Panc1 (cell line): ENCODE measurements around the gene FBN1. TPM values are rescaled to one million over a fixed set of nuclear protein-coding genes. Genes with fewer than 3 reads are reported as not detected.

ENCODE experiments used
- ATAC-seq: fragments of 200-7000 bp; cut with Tn5 transposase; 2 replicates; pipeline ENCODE4 v1.9.1; 2020; ENCODE audit warnings: mild to moderate bottlenecking, moderate library complexity
- BruUV-seq: library from RNA; stranded (reverse); fragments of 400-500 nt; replicated peaks from 2 replicates; lab custom pipeline; 2021; lab: Mats Ljungman, UMichigan
- CTCF ChIA-PET: fragments of 300-600 bp; sonication (Branson Sonifier 250); formaldehyde crosslinking; loops from one replicate; lab custom pipeline; 2022; ENCODE audit warnings: antibody characterized with exemption; lab: Charles Lee
- POLR2A ChIA-PET: fragments of 300-600 bp; sonication (Branson Sonifier 250); formaldehyde crosslinking; loops from one replicate; lab custom pipeline; 2022; ENCODE audit warnings: antibody characterized with exemption; lab: Charles Lee
- DNase-seq: peaks from one replicate; pipeline ENCODE4 v3.0.0-alpha.2; 2010; ENCODE audit warnings: low read depth, low spot score
- H3K27ac ChIP-seq: 2 replicates; pipeline ENCODE4 v1.5.1; 2011; ENCODE audit warnings: mild to moderate bottlenecking, low read length, inconsistent platforms
- H3K27me3 ChIP-seq: fragments of 200-500 bp; sonication (Bioruptor generic); 2 replicates; pipeline ENCODE4 v1.6.0; 2014; ENCODE audit warnings: low read length, inconsistent platforms; ENCODE audit not compliant: control insufficient read depth, insufficient read depth
- H3K36me3 ChIP-seq: fragments of 200-500 bp; sonication (Bioruptor generic); 2 replicates; pipeline ENCODE4 v1.5.1; 2014; ENCODE audit warnings: inconsistent platforms, mild to moderate bottlenecking, low read length, moderate library complexity; ENCODE audit not compliant: control insufficient read depth, insufficient read depth
- H3K4me1 ChIP-seq: 2 replicates; pipeline ENCODE4 v1.5.1; 2011; ENCODE audit warnings: inconsistent platforms, mild to moderate bottlenecking, low read length, moderate library complexity; ENCODE audit not compliant: control insufficient read depth, insufficient read depth
- H3K4me3 ChIP-seq, 2 experiments: 2 replicates each; pipeline ENCODE4 v1.5.1; 2011 to 2012; ENCODE audit warnings: low read depth in 2 of 2, low read length in 2 of 2, mild to moderate bottlenecking in 2 of 2, inconsistent platforms in 1 of 2, moderate library complexity in 1 of 2
- H3K9me3 ChIP-seq: fragments of 200-500 bp; sonication (Bioruptor generic); 2 replicates; pipeline ENCODE4 v1.5.1; 2014; ENCODE audit warnings: low read depth, mild to moderate bottlenecking, inconsistent platforms, low read length, moderate library complexity; ENCODE audit not compliant: control insufficient read depth, insufficient read depth
- POLR2AphosphoS5 ChIP-seq: IDR thresholded peaks from 2 replicates; pipeline ENCODE4 v1.6.1; 2012; ENCODE audit warnings: mild to moderate bottlenecking, low read depth, low read length, moderate library complexity
- SIN3A ChIP-seq: IDR thresholded peaks from 2 replicates; pipeline ENCODE4 v1.6.1; 2012; ENCODE audit warnings: low read depth, mild to moderate bottlenecking, low read length, moderate library complexity, borderline replicate concordance; ENCODE audit not compliant: insufficient read depth
- TCF7L2 ChIP-seq: IDR thresholded peaks from 2 replicates; pipeline ENCODE4 v1.6.1; 2011; ENCODE audit warnings: mild to moderate bottlenecking, low read depth, low read length, inconsistent platforms
- in situ Hi-C: cut with HindIII; loops from 2 replicates; pipeline ENCODE4 v1.10.0; 2016; ENCODE audit warnings: low sequenced_read_pairs, low pct_unique_long_range_greater_than_20kb
- intact Hi-C: fragments of 100-400 bp; cut with micrococcal nuclease; formaldehyde crosslinking; loops from one replicate; pipeline ENCODE4 v1.10.0; 2022; ENCODE audit not compliant: unreplicated experiment
- total RNA-seq: library from RNA; stranded (reverse); gene quantifications from one replicate; pipeline ENCODE4 v1.2.1, GENCODE V29; 2021; ENCODE audit not compliant: unreplicated experiment
- TF ChIP-seq, protein P1 (sequence below), 2 experiments: IDR thresholded peaks; 2 replicates each; pipeline ENCODE4 v1.6.1; 2011 to 2012; ENCODE audit warnings: low read depth in 2 of 2, control low read depth in 1 of 2, low read length in 1 of 2, mild to moderate bottlenecking in 1 of 2, moderate library complexity in 1 of 2; ENCODE audit not compliant: insufficient read depth in 1 of 2
- TF ChIP-seq, protein P2 (sequence below): fragments of 450-650 bp; IDR thresholded peaks from 2 replicates; pipeline ENCODE4 v1.5.1; 2017; ENCODE audit warnings: mild to moderate bottlenecking

Gene FBN1
- total RNA-seq, 1 experiment from 2014 or later, result 0.46 TPM

DNA sequence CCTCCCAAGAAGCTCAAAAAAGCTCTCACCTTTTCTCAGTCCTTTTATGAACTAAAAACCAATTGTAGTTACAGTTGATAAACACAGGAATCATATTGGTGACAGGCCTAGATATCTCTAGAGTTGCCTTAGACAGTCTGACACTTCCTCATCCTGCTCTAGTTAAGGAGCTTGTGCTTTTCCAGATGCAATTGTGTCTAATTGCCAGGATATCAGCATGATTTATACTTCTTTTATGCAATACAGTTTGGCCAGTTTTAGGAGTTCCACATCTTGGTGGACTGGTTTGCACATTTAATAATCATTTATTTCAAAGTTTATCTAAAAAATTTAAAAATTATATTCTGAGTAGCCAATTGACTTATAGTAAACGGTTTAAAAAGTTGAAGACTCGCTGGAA is 218.6 kb downstream of the FBN1 start:
- CTCF ChIA-PET, result no interaction called here
- Histone ChIP-seq H3K36me3 (no peaks in the 10 kb centered on the region), H3K4me3 (no peak overlapping the region), H3K9me3 (no peaks in the 10 kb centered on the region), H3K27me3 (peaks cover 5% of the 10 kb centered on the region), H3K4me1 (no peaks in the 10 kb centered on the region), H3K27ac (no peak overlapping the region)
- no TSS peak for BruUV-seq
- in situ Hi-C loops, result no loop called here
- TF ChIP-seq POLR2AphosphoS5, result no peak
- TF ChIP-seq, protein P1, sequence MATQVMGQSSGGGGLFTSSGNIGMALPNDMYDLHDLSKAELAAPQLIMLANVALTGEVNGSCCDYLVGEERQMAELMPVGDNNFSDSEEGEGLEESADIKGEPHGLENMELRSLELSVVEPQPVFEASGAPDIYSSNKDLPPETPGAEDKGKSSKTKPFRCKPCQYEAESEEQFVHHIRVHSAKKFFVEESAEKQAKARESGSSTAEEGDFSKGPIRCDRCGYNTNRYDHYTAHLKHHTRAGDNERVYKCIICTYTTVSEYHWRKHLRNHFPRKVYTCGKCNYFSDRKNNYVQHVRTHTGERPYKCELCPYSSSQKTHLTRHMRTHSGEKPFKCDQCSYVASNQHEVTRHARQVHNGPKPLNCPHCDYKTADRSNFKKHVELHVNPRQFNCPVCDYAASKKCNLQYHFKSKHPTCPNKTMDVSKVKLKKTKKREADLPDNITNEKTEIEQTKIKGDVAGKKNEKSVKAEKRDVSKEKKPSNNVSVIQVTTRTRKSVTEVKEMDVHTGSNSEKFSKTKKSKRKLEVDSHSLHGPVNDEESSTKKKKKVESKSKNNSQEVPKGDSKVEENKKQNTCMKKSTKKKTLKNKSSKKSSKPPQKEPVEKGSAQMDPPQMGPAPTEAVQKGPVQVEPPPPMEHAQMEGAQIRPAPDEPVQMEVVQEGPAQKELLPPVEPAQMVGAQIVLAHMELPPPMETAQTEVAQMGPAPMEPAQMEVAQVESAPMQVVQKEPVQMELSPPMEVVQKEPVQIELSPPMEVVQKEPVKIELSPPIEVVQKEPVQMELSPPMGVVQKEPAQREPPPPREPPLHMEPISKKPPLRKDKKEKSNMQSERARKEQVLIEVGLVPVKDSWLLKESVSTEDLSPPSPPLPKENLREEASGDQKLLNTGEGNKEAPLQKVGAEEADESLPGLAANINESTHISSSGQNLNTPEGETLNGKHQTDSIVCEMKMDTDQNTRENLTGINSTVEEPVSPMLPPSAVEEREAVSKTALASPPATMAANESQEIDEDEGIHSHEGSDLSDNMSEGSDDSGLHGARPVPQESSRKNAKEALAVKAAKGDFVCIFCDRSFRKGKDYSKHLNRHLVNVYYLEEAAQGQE (IDR thresholded peaks at IDR 0.05; ENCODE audit: insufficient read depth in 1 of 2, low read depth in 2 of 2, low read length in 1 of 2), result no peak
- no peak for TF ChIP-seq TCF7L2
- TF ChIP-seq, protein P2, sequence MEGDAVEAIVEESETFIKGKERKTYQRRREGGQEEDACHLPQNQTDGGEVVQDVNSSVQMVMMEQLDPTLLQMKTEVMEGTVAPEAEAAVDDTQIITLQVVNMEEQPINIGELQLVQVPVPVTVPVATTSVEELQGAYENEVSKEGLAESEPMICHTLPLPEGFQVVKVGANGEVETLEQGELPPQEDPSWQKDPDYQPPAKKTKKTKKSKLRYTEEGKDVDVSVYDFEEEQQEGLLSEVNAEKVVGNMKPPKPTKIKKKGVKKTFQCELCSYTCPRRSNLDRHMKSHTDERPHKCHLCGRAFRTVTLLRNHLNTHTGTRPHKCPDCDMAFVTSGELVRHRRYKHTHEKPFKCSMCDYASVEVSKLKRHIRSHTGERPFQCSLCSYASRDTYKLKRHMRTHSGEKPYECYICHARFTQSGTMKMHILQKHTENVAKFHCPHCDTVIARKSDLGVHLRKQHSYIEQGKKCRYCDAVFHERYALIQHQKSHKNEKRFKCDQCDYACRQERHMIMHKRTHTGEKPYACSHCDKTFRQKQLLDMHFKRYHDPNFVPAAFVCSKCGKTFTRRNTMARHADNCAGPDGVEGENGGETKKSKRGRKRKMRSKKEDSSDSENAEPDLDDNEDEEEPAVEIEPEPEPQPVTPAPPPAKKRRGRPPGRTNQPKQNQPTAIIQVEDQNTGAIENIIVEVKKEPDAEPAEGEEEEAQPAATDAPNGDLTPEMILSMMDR, result no peak
- TF ChIP-seq SIN3A, result no peak
- POLR2A ChIA-PET, result no interaction called here
- DNase-seq, result no peak
- intact Hi-C loops, result no loop called here
- ATAC-seq, result no peak

DNA sequence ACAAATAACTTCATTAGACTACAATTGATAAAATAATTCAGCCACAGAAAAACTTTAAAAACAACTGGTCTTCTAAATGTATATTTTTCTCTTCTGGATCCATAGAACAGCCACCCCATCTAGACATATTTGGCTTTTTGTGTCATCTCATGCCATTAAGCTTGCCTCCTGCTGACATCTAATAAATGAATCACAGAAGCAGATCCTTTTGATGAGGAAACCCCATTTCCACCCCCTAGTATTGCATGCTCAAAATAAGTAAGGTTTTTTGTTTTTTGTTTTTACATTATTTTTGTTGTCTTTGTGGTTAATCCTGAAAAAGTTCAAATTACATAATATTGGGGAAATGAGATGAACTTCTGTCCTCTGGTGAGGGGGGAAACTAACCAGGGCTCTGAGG is 219.5 kb downstream of the FBN1 start:
- ATAC-seq (no peak), DNase-seq (no peak)
- intact Hi-C loops, result no loop called here
- Histone ChIP-seq H3K9me3 (no peaks in the 10 kb centered on the region), H3K27me3 (peaks cover 5% of the 10 kb centered on the region), H3K27ac (no peak overlapping the region), H3K4me1 (no peaks in the 10 kb centered on the region), H3K4me3 (no peak overlapping the region), H3K36me3 (no peaks in the 10 kb centered on the region)
- in situ Hi-C loops, result no loop called here
- POLR2A ChIA-PET, result no interaction called here
- TF ChIP-seq TCF7L2, result no peak
- no peak for TF ChIP-seq SIN3A
- TF ChIP-seq POLR2AphosphoS5, result no peak
- TF ChIP-seq, protein P2, result no peak
- TF ChIP-seq, protein P1 (IDR thresholded peaks at IDR 0.05; ENCODE audit: insufficient read depth in 1 of 2, low read depth in 2 of 2, low read length in 1 of 2), result no peak
- BruUV-seq, result no TSS peak
- CTCF ChIA-PET, result no interaction called here
